ENCODE results near the gene MYH14. TPM values are rescaled to one million over a fixed set of nuclear protein-coding genes. Genes with fewer than 3 reads are reported as not detected.

MYH14 gene
- total and polyA plus RNA-seq, 2 of the 8 experiments (the other 6 are each of a cell fraction or from before 2014, with no cell fraction given): 17.3 to 28.6 TPM

DNA sequence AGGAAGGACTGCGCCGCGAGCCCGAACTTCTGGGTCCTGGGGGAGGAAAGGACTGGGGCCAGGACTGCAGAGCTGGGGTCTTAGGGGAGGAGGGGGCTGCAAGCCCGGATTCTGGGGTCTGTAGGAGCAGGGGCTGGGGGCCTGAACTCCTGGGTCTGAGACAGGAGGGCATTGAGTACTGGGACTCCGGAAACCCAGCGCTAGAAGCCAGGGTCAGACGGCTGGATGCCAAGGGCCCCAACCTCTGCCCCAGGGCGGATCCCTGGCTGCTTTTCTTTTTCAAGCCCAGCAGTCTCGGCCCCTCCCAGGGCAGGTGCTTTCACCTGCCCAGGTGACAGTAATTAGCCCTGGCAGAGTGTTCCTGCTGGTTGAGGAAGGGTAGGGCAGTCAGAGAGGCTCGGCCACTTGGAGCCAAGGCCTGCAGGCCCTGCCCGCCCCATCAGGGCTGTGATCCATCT is 2.3 kb downstream of the MYH14 start (continued):
- TF ChIP-seq SIX5 (IDR thresholded peaks at IDR 0.05; ENCODE audit: low read depth, low read length) (no peak), JUND (IDR thresholded peaks at IDR 0.05; ENCODE audit: low read length) (no peak), KDM4A (IDR thresholded peaks at IDR 0.05; ENCODE audit: low read depth, low read length, severe bottlenecking) (peak; percentile 14), TCF12 (IDR thresholded peaks at IDR 0.05; ENCODE audit: low read depth, low read length) (0 out of 2 replicates have a peak, but pooled peaks have one; percentile 38), RAD21 (IDR thresholded peaks at IDR 0.05 in 1 of 2, conservative IDR thresholded peaks at IDR 0.05 in 1 of 2; ENCODE audit: low read depth in 2 of 2, low read length in 2 of 2) (0 out of 4 replicates have a peak, but pooled peaks of 1 of the 2 experiments have one; percentile 5), EP300 (IDR thresholded peaks at IDR 0.05; ENCODE audit: borderline replicate concordance in 1 of 2, low read depth in 2 of 2, low read length in 2 of 2) (no peak), TAF1 (IDR thresholded peaks at IDR 0.05; ENCODE audit: low read depth, low read length) (no peak), MAFK (IDR thresholded peaks at IDR 0.05; ENCODE audit: low read depth, low read length) (no peak), CTBP2 (IDR thresholded peaks at IDR 0.05; ENCODE audit: borderline replicate concordance, insufficient read depth, insufficient read length, low read length) (no peak)
